Gastrocnemius medialis (tissue), 4 donors: ENCODE data around the gene MAP2K5.

ENCODE experiments used
- CTCF ChIP-seq, 5 experiments: fragments of 450-650 bp in 3 of 5; fragments of 200-600 bp in 2 of 5; sonication (generic) in 2 of 5; IDR thresholded peaks in 4 of 5; conservative IDR thresholded peaks in 1 of 5; 1 replicate in 4 of 5; 2 replicates in 1 of 5; pipeline ENCODE4 v1.5.1; 2016 to 2019; ENCODE audit warnings: antibody characterized with exemption in 5 of 5, mild to moderate bottlenecking in 3 of 5, moderate library complexity in 3 of 5
- POLR2A ChIP-seq, 2 donors: fragments of 450-650 bp; IDR thresholded peaks; one replicate each; pipeline ENCODE4 v1.6.1; 2017; ENCODE audit warnings: antibody characterized with exemption in 2 of 2, mild to moderate bottlenecking in 2 of 2, moderate library complexity in 2 of 2

- TF ChIP-seq CTCF (IDR thresholded peaks at IDR 0.05 in 4 of 5, conservative IDR thresholded peaks at IDR 0.05 in 1 of 5), result no peak
- TF ChIP-seq POLR2A (IDR thresholded peaks at IDR 0.05), result no peak
These were observed 38.4 kb upstream of the MAP2K5 start for GRCh38 chr15:67504056-67504455.
